ENCODE results near the gene EDIL3. TPM values are rescaled to one million over a fixed set of nuclear protein-coding genes. Genes with fewer than 3 reads are reported as not detected.

The EDIL3 gene
- total RNA-seq, 4 donors from 2014 or later: 0.20 to 1.5 (median 0.75) TPM

DNA sequence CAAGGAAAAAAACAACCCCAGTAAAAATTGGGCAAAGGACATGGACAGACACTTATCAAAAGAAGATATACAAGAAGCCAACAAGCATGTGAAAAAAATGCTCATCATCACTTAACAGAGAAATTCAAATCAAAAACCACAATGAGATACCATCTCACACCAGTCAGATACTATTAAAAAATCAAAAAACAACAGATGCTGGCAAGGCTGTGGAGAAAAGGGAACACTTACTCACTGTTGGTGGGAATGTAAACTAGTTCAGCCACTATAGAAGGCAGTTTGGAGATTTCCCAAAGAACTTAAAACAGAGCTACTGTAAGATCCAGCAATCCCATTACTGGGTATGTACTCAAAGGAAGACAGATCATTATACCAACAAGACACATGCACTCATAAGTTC is 157.4 kb downstream of the EDIL3 start:
- H3K4me3 ChIP-seq: no peak overlapping the region
- intact Hi-C loops (cut with DNase I; ENCODE audit: low total_unique reads): no loop called here
- DNase-seq (no peak), ATAC-seq (no peak)
- in situ Hi-C loops (cut with MboI; ENCODE audit: low sequenced_read_pairs in 4 of 4): no loop called here
- TF ChIP-seq POLR2A (IDR thresholded peaks at IDR 0.05) (no peak), CTCF (IDR thresholded peaks at IDR 0.05 in 4 of 5, conservative IDR thresholded peaks at IDR 0.05 in 1 of 5) (no peak)
- no peaks in the 10 kb centered on the region for H3K9me3 ChIP-seq
- no peaks in the 10 kb centered on the region for H3K4me1 ChIP-seq
- H3K27me3 ChIP-seq: no peaks in the 10 kb centered on the region
- no peak overlapping the region for H3K27ac ChIP-seq
- no peaks in the 10 kb centered on the region for H3K36me3 ChIP-seq

DNA sequence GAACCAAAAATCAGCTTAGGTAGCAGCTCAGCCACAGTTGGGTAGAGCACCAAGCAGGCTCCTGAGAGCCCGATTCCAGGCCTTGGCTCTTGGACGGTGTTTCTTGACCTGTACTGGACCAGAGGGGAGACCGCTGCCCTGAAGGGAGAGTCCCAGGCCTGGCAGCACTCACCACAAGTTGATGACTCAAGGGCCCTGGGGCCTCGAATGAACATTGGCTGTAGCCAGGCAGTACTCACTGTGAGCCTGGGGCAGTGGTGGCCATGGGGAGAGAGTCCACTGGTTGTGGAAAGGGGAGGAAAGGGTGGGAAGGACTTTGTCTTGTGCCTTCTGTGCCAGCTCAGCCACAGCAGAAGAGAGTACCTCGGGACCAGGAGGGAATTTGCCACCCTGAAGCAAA is 166.1 kb downstream of the EDIL3 start:
- Histone ChIP-seq H3K9me3 (no peaks in the 10 kb centered on the region), H3K27me3 (no peaks in the 10 kb centered on the region), H3K27ac (no peak overlapping the region), H3K36me3 (no peaks in the 10 kb centered on the region), H3K4me3 (no peak overlapping the region), H3K4me1 (no peaks in the 10 kb centered on the region)
- in situ Hi-C loops (cut with MboI; ENCODE audit: low sequenced_read_pairs in 4 of 4) (no loop called here), intact Hi-C loops (cut with DNase I; ENCODE audit: low total_unique reads) (no loop called here)
- DNase-seq (no peak), ATAC-seq (no peak)
- no peak for TF ChIP-seq POLR2A (IDR thresholded peaks at IDR 0.05)

DNA sequence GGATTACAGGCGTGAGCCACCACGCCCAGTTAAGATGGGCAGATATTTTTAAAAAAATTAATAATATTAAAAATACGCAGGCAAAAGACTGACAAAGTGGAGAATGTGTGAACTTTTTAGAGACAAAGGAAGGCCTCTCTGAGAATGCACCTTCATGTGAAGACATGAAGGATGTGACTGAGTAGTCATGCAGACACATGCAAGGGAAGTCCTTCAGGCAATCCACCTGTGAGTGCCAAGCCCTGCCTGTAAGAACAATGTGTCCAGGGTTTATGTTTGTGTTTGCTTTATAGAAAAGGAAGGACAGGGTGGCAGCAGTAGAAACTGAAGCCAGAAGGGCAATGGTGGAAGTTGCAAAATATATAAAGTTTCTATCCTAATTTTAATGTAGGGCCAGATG is 169.2 kb downstream of the EDIL3 start:
- in situ Hi-C loops (cut with MboI; ENCODE audit: low sequenced_read_pairs in 4 of 4) (no loop called here), intact Hi-C loops (cut with DNase I; ENCODE audit: low total_unique reads) (no loop called here)
- no peak for ATAC-seq
- Histone ChIP-seq H3K4me1 (no peaks in the 10 kb centered on the region), H3K9me3 (no peaks in the 10 kb centered on the region), H3K36me3 (no peaks in the 10 kb centered on the region), H3K4me3 (no peak overlapping the region), H3K27ac (no peak overlapping the region), H3K27me3 (no peaks in the 10 kb centered on the region)
- no peak for TF ChIP-seq POLR2A (IDR thresholded peaks at IDR 0.05)
- TF ChIP-seq CTCF (IDR thresholded peaks at IDR 0.05 in 4 of 5, conservative IDR thresholded peaks at IDR 0.05 in 1 of 5): no peak
- DNase-seq: no peak

DNA sequence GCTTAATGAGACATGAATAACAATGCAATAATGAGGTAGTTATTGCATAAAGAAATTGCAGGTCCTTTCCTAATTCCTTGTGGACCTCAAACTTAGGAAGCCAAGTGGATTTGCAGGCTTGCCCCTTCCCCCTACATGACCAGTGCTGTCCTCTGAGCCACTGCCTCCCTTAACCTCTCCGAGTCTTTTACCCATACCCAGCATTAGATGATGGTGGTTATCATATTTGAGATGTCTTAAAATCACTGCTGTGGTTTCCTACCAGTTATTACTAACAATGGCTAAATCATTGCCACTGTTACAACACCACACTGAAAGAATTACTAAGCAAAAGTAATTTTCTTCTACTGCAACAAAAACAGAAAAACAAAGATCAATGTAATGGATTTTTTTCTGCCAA is 170.8 kb downstream of the EDIL3 start:
- intact Hi-C loops (cut with DNase I; ENCODE audit: low total_unique reads): no loop called here
- ATAC-seq: no peak
- H3K4me3 ChIP-seq: no peak overlapping the region

GRCh38 chr5:84213212-84213611 is 171.5 kb downstream of the EDIL3 start:
- TF ChIP-seq POLR2A (IDR thresholded peaks at IDR 0.05) (no peak), CTCF (IDR thresholded peaks at IDR 0.05 in 4 of 5, conservative IDR thresholded peaks at IDR 0.05 in 1 of 5) (no peak)
- no peaks in the 10 kb centered on the region for H3K4me1 ChIP-seq

More for the DNA sequence above, 170.8 kb downstream of the EDIL3 start:
- no peak for DNase-seq
- H3K9me3 ChIP-seq: no peaks in the 10 kb centered on the region
- H3K27ac ChIP-seq: no peak overlapping the region
- in situ Hi-C loops (cut with MboI; ENCODE audit: low sequenced_read_pairs in 4 of 4): no loop called here
- no peaks in the 10 kb centered on the region for H3K4me1 ChIP-seq
- no peaks in the 10 kb centered on the region for H3K27me3 ChIP-seq
- no peaks in the 10 kb centered on the region for H3K36me3 ChIP-seq
- TF ChIP-seq CTCF (IDR thresholded peaks at IDR 0.05 in 4 of 5, conservative IDR thresholded peaks at IDR 0.05 in 1 of 5) (no peak), POLR2A (IDR thresholded peaks at IDR 0.05) (no peak)

More at GRCh38 chr5:84213212-84213611, 171.5 kb downstream of the EDIL3 start:
- no peak overlapping the region for H3K4me3 ChIP-seq
- ATAC-seq (no peak), DNase-seq (no peak)
- no peaks in the 10 kb centered on the region for H3K36me3 ChIP-seq
- no peaks in the 10 kb centered on the region for H3K9me3 ChIP-seq
- in situ Hi-C loops (cut with MboI; ENCODE audit: low sequenced_read_pairs in 4 of 4): no loop called here
- no peaks in the 10 kb centered on the region for H3K27me3 ChIP-seq
- H3K27ac ChIP-seq: no peak overlapping the region
- intact Hi-C loops (cut with DNase I; ENCODE audit: low total_unique reads): no loop called here
